Osteoblast (primary cell): Measurements from ENCODE around the gene MID1IP1. TPM values are rescaled to one million over a fixed set of nuclear protein-coding genes. Genes with fewer than 3 reads are reported as not detected.

Source experiments
- DNase-seq: peaks from one replicate; pipeline ENCODE4 v3.0.0; 2011; ENCODE audit warnings: low spot score, mixed read lengths; ENCODE audit not compliant: insufficient read length; ENCODE audit errors: missing footprints
- H2AFZ ChIP-seq: 2 replicates; pipeline ENCODE4 v1.6.0; 2011; ENCODE audit warnings: mild to moderate bottlenecking, low read length
- H3K27ac ChIP-seq: 2 replicates; pipeline ENCODE4 v1.5.1; 2011; ENCODE audit warnings: mild to moderate bottlenecking, low read depth, low read length, moderate library complexity
- H3K27me3 ChIP-seq: 2 replicates; pipeline ENCODE4 v1.6.0; 2012; ENCODE audit warnings: mild to moderate bottlenecking, control low read depth, inconsistent platforms, low read length, moderate library complexity; ENCODE audit not compliant: insufficient read depth
- H3K36me3 ChIP-seq: 2 replicates; pipeline ENCODE4 v1.5.1; 2011; ENCODE audit warnings: mild to moderate bottlenecking, low read length, control low read depth, moderate library complexity; ENCODE audit not compliant: insufficient read depth
- H3K4me1 ChIP-seq: 2 replicates; pipeline ENCODE4 v1.5.1; 2011; ENCODE audit warnings: mild to moderate bottlenecking, low read length, control low read depth, moderate library complexity; ENCODE audit not compliant: insufficient read depth
- H3K4me2 ChIP-seq: 2 replicates; pipeline ENCODE4 v1.6.0; 2011; ENCODE audit warnings: mild to moderate bottlenecking, low read length; ENCODE audit not compliant: insufficient read depth
- H3K4me3 ChIP-seq: fragments of 200-600 bp; sonication (generic); 3 replicates; pipeline ENCODE4 v1.5.1; 2012; ENCODE audit warnings: mild to moderate bottlenecking, low read length, inconsistent platforms; ENCODE audit not compliant: insufficient read depth
- H3K79me2 ChIP-seq: 2 replicates; pipeline ENCODE4 v1.6.0; 2012; ENCODE audit warnings: mild to moderate bottlenecking, low read length, control low read depth, inconsistent platforms; ENCODE audit not compliant: insufficient read depth
- H3K9me3 ChIP-seq: 2 replicates; pipeline ENCODE4 v1.5.1; 2011; ENCODE audit warnings: low read depth, low read length, control low read depth
- H4K20me1 ChIP-seq: 2 replicates; pipeline ENCODE4 v1.6.0; 2012; ENCODE audit warnings: mild to moderate bottlenecking, low read length, control low read depth; ENCODE audit not compliant: insufficient read depth
- total RNA-seq: library from RNA; depleted of rRNA; stranded (reverse); fragments of >200 nt; gene quantifications from 2 replicates; pipeline ENCODE4 v1.2.3, GENCODE V29; 2012
- TF ChIP-seq, protein P1 (sequence below): IDR thresholded peaks from 2 replicates; pipeline ENCODE4 v1.5.1; 2011; ENCODE audit warnings: mild to moderate bottlenecking, low read depth, low read length, moderate library complexity; ENCODE audit errors: extremely low read depth

Gene MID1IP1
- total RNA-seq, 1 donor = 127 TPM

- no peak overlapping the region for H3K4me2 ChIP-seq
- peaks cover 5% of the 10 kb centered on the region for H3K4me1 ChIP-seq
- no peak overlapping the region for H3K4me3 ChIP-seq
- H2AFZ ChIP-seq = no peak overlapping the region
- no peak for DNase-seq
- no peak overlapping the region for H3K27ac ChIP-seq
- no peaks in the 10 kb centered on the region for H3K36me3 ChIP-seq
- TF ChIP-seq, protein P1, sequence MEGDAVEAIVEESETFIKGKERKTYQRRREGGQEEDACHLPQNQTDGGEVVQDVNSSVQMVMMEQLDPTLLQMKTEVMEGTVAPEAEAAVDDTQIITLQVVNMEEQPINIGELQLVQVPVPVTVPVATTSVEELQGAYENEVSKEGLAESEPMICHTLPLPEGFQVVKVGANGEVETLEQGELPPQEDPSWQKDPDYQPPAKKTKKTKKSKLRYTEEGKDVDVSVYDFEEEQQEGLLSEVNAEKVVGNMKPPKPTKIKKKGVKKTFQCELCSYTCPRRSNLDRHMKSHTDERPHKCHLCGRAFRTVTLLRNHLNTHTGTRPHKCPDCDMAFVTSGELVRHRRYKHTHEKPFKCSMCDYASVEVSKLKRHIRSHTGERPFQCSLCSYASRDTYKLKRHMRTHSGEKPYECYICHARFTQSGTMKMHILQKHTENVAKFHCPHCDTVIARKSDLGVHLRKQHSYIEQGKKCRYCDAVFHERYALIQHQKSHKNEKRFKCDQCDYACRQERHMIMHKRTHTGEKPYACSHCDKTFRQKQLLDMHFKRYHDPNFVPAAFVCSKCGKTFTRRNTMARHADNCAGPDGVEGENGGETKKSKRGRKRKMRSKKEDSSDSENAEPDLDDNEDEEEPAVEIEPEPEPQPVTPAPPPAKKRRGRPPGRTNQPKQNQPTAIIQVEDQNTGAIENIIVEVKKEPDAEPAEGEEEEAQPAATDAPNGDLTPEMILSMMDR = no peak
- H3K27me3 ChIP-seq = peaks cover 6% of the 10 kb centered on the region
- no peaks in the 10 kb centered on the region for H3K9me3 ChIP-seq
- H4K20me1 ChIP-seq = no peaks in the 10 kb centered on the region
- H3K79me2 ChIP-seq = no peaks in the 10 kb centered on the region
Measured at GRCh38 chrX:38819709-38820108, 18.4 kb downstream of the MID1IP1 start.

DNA sequence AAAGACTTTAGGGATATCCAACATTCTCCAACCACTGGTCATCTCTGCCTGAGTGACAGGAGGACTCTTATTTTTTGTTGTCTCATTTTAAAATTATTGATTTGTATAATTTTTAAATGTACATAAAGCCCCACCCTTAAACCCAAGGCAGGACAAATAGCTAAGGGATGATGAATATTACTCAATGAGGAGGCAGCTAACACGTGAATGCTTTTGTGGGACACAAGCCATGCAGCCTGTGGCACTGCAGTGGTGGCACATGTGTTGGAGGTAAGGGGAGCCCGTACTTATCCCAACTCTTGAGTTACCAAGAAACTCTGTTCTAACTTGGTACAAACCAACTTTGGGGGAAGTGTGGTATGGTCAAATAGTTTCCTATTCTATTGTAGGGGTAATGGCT is 19.5 kb downstream of the MID1IP1 start:
- H3K36me3 ChIP-seq = no peaks in the 10 kb centered on the region
- no peaks in the 10 kb centered on the region for H3K9me3 ChIP-seq
- H3K79me2 ChIP-seq = no peaks in the 10 kb centered on the region
- H3K4me2 ChIP-seq = no peak overlapping the region
- DNase-seq = no peak
- no peak overlapping the region for H2AFZ ChIP-seq
- no peaks in the 10 kb centered on the region for H4K20me1 ChIP-seq
- TF ChIP-seq, protein P1 = no peak
- H3K4me1 ChIP-seq = peaks cover 5% of the 10 kb centered on the region
- H3K27me3 ChIP-seq = peaks cover 6% of the 10 kb centered on the region
- H3K4me3 ChIP-seq = no peak overlapping the region
- no peak overlapping the region for H3K27ac ChIP-seq

GRCh38 chrX:38824176-38824575 is 22.9 kb downstream of the MID1IP1 start:
- TF ChIP-seq, protein P1 = no peak
- Histone ChIP-seq H3K36me3 (no peaks in the 10 kb centered on the region), H3K4me1 (no peaks in the 10 kb centered on the region), H4K20me1 (no peaks in the 10 kb centered on the region), H2AFZ (no peak overlapping the region), H3K4me2 (no peak overlapping the region), H3K27me3 (peaks cover 6% of the 10 kb centered on the region), H3K79me2 (no peaks in the 10 kb centered on the region), H3K4me3 (no peak overlapping the region), H3K9me3 (no peaks in the 10 kb centered on the region), H3K27ac (no peak overlapping the region)
- DNase-seq = no peak

- Histone ChIP-seq H3K27me3 (no peaks in the 10 kb centered on the region), H3K36me3 (no peaks in the 10 kb centered on the region), H3K27ac (no peak overlapping the region), H4K20me1 (no peaks in the 10 kb centered on the region), H3K9me3 (no peaks in the 10 kb centered on the region), H2AFZ (no peak overlapping the region), H3K79me2 (no peaks in the 10 kb centered on the region), H3K4me2 (no peak overlapping the region), H3K4me3 (no peak overlapping the region), H3K4me1 (no peaks in the 10 kb centered on the region)
- TF ChIP-seq, protein P1 = no peak
- DNase-seq = no peak
Measured at GRCh38 chrX:38831949-38832348, 30.7 kb downstream of the MID1IP1 start.
